GM18868 (cell line): ENCODE results near the gene PHOSPHO2.
"Not testable (repeated sequence)": the region's sequence is repeated elsewhere in the genome, so short reads cannot be mapped to it uniquely, and the experiment has no call there.

Experiments
- ATAC-seq: cut with Tn5 transposase; IDR thresholded peaks from one replicate; pipeline ENCODE4 v1.9.1; 2021; ENCODE audit warnings: mild to moderate bottlenecking, moderate library complexity; ENCODE audit not compliant: unreplicated experiment

PHOSPHO2 gene

DNA sequence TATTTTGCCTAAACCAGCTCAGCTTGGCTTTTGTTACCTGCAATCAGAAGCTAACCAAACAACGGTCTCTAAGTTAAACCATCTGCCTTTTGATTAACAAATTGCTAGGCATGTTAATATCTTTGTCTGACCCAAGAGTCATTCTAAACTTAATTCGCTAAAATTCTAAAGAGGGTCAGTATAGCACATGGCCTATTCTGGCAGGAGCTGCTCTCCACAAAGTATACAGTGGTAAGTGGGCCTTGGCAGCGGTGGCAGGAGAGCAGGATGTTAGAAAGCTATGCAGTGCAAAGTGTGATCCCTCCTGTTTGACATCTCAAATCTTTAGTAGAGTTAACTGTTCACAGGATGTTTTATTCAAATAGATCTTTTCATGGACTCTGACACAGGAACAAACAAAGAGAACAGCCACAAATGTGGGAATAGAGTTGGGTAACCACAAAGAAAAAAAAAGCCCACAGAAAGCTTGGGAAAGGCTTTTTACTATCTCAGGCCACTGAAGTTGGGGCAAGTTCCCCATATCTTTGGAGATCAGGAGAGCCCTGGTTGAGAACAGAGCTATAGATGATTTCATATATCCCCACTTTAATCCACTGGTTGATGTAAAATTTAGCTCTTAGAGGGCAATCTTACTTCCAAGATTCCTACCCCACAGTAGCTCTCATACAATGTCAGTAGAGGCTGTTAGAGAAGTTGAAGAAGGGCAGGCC lies 10.7 kb upstream of the PHOSPHO2 start:
- no peak for ATAC-seq

DNA sequence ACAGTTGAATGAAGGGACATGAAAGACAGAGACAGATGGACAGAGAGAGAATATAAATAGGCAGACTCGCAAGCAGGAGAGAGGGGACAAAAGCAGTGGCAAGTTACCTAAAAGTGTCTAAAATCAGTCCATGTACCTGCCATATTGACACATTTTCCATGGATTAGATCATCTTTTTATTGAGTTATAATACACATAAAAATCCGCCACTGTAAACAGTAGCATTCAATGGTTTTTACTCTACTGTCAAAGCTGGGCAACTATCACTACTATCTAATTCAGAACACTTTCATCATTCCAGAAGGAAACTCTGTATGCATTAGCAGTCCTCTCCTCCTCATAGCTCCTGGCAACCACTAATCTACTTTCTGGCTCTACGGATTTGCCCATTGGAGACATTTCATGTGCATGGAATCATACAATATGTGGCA lies 10.1 kb upstream of the PHOSPHO2 start:
- no peak for ATAC-seq

DNA sequence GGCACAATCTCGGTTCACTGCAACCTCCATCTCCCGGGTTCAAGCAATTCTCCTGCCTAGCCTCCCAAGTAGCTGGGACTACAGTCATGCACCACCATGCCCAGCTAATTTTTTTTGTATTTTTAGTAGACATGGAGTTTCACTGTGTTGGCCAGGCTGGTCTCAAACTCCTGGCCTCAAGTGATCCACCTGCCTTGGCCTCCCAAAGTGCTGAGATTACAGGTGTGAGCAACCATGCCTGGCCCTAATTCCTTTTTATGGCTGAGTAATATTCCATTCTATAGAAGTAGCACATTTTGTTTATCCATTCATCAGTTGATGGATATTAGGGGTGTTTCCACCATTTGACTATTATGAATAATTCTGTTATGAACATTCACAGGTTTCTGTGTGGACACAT lies 9.6 kb upstream of the PHOSPHO2 start:
- ATAC-seq, result not testable (repeated sequence)

DNA sequence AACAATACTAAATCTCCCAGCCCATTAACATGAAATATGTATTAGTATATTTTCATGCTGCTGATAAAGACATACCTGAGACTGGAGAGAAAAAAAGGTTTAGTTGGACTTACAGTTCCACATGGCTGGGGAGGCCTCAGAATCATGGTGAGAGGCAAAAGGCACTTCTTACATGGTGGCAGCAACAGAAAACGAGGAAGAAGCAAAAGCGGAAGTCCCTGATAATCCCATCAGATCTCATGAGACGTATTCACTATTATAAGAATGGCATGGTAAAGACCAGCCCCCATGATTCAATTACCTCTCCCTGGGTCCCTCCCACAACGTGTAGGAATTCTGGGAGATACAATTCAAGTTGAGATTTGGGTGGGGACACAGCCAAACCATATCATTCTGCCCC lies 7.4 kb upstream of the PHOSPHO2 start:
- ATAC-seq, result not testable (repeated sequence)

- ATAC-seq, result not testable (repeated sequence)
Measured at GRCh38 chr2:169687943-169688342, 6.3 kb upstream of the PHOSPHO2 start.

- ATAC-seq, result no peak
Measured at GRCh38 chr2:169690958-169691357, 3.3 kb upstream of the PHOSPHO2 start.

- ATAC-seq, result no peak
Measured at GRCh38 chr2:169692718-169693117, 1.6 kb upstream of the PHOSPHO2 start.

- no peak for ATAC-seq
Measured at GRCh38 chr2:169693360-169693759, 909 bp upstream of the PHOSPHO2 start.

GRCh38 chr2:169694894-169695260 lies 608 bp downstream of the PHOSPHO2 start:
- ATAC-seq, result no peak

DNA sequence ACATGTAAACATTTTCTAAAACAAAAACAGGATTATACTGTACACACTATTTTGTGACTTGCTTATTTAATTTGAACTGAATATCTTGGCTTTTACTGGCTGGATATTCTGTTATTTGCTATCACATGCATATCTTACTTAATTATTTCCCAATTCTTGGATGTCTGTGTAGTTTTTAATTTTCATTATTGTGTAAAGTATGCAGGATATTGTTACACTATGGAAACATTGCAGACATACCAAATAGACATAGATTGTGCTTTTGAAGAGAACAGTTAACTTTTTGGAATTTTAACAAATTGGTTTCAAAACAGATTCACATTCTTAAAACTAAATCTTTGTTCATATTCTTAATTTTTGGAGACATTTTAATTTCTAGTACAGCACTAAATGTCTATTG lies 2.1 kb downstream of the PHOSPHO2 start:
- no peak for ATAC-seq

DNA sequence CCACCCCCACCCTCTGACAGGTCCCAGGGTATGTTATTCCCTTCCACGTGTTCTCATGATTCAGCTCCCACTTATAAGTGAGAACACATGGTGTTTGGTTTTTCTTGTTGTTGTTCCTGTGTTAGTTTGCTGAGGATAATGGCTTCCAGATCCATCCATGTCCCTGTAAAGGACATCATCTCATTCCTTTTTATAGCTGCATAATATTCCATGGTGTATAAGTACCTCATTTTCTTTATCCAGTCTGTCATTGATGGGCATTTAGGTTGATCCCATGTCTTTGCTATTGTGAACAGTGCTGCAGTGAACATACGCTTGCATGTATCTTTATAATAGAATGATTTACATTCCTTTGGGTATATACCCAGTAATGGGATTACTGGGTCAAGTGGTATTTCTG lies 4.9 kb downstream of the PHOSPHO2 start:
- not testable (repeated sequence) for ATAC-seq

DNA sequence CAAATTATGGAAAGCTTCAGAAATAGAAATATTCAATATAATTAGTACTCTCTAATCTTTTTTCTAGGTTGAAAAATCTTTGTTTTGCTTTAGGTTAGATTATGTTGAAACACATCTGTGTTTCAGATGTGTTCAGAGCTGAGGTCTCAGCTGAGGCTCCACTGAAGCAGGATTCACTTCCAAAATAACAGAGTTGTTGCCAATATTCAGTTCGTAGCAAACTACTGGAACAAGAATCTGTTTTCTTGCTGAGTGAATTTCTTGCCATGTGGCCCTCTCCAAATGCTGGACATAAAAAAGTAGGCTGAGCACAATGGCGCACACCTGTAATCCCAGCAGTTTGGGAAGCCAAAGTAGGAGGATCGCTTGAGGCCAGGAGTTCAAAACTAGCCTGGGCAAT lies 8.7 kb downstream of the PHOSPHO2 start:
- no peak for ATAC-seq

- no peak for ATAC-seq
Measured at GRCh38 chr2:169704160-169704708, 10.0 kb downstream of the PHOSPHO2 start.

- no peak for ATAC-seq
Measured at GRCh38 chr2:169705927-169706326, 11.7 kb downstream of the PHOSPHO2 start.

GRCh38 chr2:169707626-169708025 lies 13.4 kb downstream of the PHOSPHO2 start:
- no peak for ATAC-seq

DNA sequence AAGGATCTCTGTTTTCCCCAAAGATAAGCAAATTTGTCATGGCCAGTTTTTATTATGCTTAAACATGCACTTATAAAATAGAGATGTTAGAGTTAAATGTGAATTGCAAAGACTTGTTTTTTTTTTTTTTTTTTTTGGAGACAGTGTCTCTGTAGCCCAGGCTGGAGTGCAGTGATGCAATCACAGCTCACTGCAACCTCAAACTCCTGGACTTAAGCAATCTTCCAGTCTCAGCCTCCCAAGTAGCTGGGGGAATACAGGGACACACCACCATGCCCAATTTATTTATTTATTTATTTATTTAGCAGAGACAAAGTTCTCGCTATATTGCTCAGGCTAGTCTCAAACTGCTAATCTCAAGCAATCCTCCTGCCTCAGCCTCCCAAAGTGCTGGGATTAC lies 15.1 kb downstream of the PHOSPHO2 start:
- ATAC-seq, result no peak

DNA sequence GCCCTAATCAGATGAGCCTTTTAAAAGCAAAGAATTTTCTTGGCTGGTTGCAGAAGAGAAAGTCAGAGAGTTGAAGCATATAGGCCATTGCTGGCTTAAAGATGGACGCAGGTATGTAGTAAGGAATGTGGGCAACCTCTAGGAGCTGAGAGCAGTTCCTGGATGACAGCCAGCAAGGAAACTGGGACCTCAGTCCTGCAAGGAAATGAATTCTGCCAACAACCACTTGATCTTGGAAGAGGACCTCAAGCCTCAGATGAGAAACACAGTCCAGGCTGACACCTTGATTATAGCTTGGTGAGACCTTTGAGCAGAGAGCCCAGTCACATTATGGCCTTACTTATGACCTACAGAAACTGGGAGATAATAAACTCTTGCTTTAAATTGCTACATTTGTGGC lies 15.7 kb downstream of the PHOSPHO2 start:
- no peak for ATAC-seq

- ATAC-seq, result no peak
Measured at GRCh38 chr2:169711751-169712509, 17.7 kb downstream of the PHOSPHO2 start.

DNA sequence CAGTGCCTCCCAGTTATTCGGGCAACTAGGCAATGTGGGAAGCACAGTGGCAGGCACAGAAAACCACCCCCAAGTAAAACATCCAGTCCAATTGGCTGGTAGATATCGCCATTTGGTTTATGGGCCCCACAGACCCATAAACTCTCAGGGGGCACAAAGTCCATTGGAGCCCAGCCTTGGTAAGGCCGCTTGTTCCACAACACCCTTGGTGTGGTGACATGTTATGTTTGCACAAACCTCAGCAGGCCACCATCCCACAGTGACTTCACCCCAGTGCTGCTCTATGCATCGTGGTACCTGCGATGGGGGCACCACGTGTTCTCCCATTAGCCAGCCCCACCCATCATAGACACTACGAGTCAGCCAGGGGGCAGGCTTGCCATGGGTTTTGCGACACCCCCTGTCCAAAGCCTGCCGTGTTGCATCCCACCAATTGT lies 18.5 kb downstream of the PHOSPHO2 start:
- ATAC-seq, result no peak

DNA sequence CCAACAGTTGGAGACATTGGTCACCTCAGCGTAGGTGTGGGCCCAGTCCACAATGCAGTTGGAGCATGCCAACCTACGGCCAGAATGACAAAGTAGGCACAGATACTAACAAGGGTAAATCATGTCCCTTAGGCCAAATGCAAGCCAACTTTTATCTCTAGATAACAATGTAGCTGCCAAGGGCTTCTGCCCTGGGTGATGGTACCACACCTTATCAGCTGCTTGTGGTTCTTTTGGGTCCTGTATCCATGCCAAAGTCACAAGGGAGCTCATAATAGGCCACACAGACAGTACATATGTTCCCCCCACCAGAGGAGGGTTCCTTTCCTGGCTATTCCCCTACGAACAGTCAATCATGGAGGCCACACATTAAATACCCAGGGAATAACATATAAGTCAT lies 19.1 kb downstream of the PHOSPHO2 start:
- ATAC-seq, result no peak

DNA sequence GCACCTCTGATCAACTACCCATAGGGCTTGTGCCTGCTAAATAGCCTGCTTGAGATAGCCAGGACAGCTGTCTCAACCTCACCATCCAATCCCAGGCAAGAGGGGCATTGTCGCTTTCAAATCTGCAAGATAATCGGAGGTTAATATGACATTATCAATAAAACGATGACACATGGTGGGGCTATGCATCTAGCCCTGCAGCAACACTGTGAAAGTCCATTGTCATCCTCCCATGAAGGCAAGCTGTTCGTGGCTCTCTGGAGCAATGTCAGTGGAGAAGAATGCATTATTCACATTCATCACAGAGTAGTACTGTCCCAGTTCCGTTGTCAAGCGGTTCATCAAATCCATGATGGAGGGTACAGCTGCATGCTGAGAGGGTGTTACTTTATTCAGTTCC lies 20.4 kb downstream of the PHOSPHO2 start:
- ATAC-seq, result no peak
